Measurements from ENCODE around the gene LHX4.
A peak's percentile ranks its signal among the peaks of the same experiment; 100 is the strongest.

Gene LHX4

DNA sequence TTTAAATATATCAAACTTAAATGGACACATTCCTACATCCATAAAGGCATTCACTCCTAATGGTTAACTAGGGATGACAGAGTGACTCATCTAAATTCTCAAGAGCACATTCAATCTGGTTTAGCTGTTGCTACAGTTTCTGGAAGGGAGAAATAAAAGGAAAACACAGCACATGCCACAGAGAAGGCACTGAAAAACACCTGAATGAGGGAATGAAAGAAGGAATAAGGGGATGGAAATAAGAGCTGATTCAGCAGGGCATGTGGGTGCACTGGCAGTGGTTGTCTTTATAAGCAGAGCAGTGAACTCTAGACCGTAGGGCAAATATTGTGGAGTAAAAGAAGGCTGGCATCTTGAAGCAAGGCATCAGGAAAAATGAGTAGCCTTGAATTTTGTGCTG is 79.3 kb downstream of the LHX4 start:
- peak; percentile 79 for DNase-seq (ENCODE audit: low read depth)

DNA sequence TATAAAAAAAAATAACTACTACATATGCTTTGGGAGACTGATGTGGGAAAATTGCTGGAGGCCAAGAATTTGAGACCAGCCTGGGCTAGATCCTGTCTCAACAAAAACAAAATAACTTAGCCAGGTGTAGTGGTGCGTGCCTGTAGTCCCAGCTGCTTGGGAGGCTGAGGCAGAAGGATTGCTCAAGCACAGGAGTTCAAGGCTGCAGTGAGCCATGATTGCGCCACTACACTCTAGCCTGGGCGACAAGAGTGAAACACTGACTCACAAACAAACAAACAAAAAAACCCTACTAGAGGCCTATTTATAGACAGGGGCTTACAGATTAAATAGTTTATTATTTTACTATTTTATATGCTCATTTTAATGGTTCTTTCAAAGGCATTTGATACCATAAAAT is 80.0 kb downstream of the LHX4 start:
- peak; percentile 58 for DNase-seq (ENCODE audit: low read depth)

DNA sequence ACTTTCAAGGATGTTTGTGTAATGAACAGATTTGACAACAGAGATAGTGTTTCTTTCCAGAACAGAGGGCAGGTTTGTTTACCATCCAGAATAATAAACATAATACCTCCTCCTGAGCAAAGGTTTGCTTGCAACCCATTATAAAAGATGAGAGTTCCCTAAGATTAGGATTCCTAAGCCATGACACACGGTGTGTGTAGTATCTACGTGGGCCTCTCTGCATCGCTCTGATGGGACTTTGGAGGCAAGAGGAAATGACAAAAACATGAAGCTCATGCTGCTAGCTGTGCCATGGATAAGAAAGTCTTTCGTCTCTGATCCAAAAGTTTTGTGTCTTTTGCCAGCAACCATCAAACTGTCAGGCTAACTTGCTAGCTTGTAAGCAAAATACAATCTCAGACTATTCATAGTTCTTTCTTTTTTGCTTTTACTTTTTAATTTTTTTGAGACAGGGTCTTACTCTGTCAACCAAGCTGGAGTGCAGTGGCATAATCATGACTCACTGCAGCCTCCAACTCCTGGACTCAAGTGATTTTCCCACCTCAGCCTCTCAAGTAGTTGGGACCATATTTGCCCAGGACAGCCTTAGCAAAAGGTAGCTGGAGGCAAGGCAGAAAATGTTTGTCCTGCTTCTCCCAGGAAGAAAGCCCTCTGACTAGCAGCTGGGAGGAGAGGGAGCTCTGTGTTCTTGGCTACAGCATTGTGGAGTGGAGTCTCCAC is 81.1 kb downstream of the LHX4 start:
- DNase-seq (ENCODE audit: low read depth) = peak; percentile 92

DNA sequence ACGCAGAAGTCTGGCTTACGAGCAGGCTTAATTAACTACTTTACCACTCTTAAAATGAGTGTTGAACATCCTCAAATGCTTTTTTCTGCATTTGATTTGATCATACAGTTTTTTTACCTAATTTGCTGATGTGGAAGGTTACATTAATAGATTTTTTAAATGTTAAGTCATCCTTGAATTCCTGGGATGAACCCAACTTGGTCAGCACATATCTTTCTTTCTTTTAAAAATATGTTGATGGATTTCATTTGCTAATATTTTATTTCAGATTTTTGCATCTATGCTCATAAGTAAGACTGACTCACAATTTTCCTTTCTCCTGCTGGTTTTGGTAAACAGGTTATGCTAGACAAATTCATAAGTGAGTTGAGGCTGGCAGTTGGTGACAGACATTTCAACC is 82.9 kb downstream of the LHX4 start:
- no peak for DNase-seq (ENCODE audit: low read depth)

DNA sequence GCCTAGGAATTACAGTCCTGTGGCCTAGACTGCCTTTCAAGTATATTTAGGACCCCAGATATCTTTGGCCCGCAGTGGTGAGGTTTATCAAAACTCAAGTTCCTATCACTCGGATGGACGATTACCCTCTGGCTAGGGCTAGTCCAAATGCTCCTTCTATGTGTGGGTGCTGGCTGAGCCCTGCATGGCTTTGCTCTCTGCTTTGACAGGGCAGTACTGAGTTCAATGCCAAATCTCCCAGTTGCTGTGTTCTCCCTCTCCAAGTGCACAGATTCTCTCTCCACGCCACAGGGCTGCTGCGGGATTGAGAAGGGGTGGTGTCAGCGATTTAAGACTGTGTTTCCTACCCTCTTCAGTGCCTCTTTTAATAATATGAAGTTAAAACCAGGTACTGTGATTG is 97.0 kb downstream of the LHX4 start:
- no peak for DNase-seq (ENCODE audit: low read depth)

Data from ELR (cell line).